ENCODE measurements around the gene EPHA1. TPM values are rescaled to one million over a fixed set of nuclear protein-coding genes. Genes with fewer than 3 reads are reported as not detected.

The EPHA1 gene
- total and polyA plus RNA-seq, 2 of the 4 experiments (the other 2 are of a cell fraction), result 0.10 TPM; not detected in 1

GRCh38 chr7:143367972-143368371 lies 40.7 kb downstream of the EPHA1 start:
- dilution Hi-C loops (cut with HindIII; ENCODE audit: low sequenced_read_pairs, unreplicated experiment), result no loop called here
- Histone ChIP-seq H3K9me3 (ENCODE audit: control insufficient read depth, insufficient read depth, low read length) (no peaks in the 10 kb centered on the region), H3K56ac (ENCODE audit: extremely low read depth, insufficient read depth, low read length) (no peak overlapping the region), H2BK120ac (ENCODE audit: low read depth, low read length) (no peak overlapping the region), H3K36me3 (ENCODE audit: control insufficient read depth, insufficient read depth, low read length) (no peaks in the 10 kb centered on the region), H2BK5ac (ENCODE audit: low read depth, low read length, poor library complexity, severe bottlenecking) (no peak overlapping the region), H3K23ac (ENCODE audit: low read depth, low read length) (no peak overlapping the region), H3K4ac (ENCODE audit: low read depth, low read length) (no peak overlapping the region), H3K9me1 (ENCODE audit: insufficient read depth, low read length) (peaks cover 3% of the 10 kb centered on the region; the same call in 1 of the 2 replicates), H4K20me1 (ENCODE audit: insufficient read depth, low read length) (no peaks in the 10 kb centered on the region), H4K91ac (ENCODE audit: insufficient read depth, low read depth, low read length) (no peak overlapping the region), H3K9ac (ENCODE audit: low read depth, low read length) (no peak overlapping the region), H2AK5ac (ENCODE audit: low read depth, low read length) (no peak overlapping the region), H3K27ac (ENCODE audit: insufficient read depth, low read length) (no peak overlapping the region), H3K18ac (ENCODE audit: low read depth, low read length) (no peak overlapping the region), H3K4me3 (ENCODE audit: insufficient read depth, low read depth, low read length) (no peak overlapping the region), H3K4me1 (ENCODE audit: control insufficient read depth, insufficient read depth, low read length) (peaks cover 4% of the 10 kb centered on the region; the same call in 1 of the 2 replicates), H2AK9ac (replicated peaks; ENCODE audit: low read depth, low read length, poor library complexity) (no peak overlapping the region), H2AFZ (replicated peaks; ENCODE audit: low read length, poor library complexity) (no peak overlapping the region), H2BK15ac (ENCODE audit: low read depth, low read length) (no peak overlapping the region), H2BK20ac (ENCODE audit: low read depth, low read length) (no peak overlapping the region), H3K27me3 (ENCODE audit: control insufficient read depth, insufficient read depth, low read length) (peaks cover 25% of the 10 kb centered on the region), H3K14ac (replicated peaks; ENCODE audit: low read depth, low read length) (no peak overlapping the region), H4K5ac (ENCODE audit: low read depth, low read length) (no peak overlapping the region), H4K8ac (ENCODE audit: low read depth in 2 of 2, low read length in 2 of 2) (no peak overlapping the region), H3K79me1 (ENCODE audit: low read depth in 1 of 2, low read length in 2 of 2) (no peaks in the 10 kb centered on the region), H3K4me2 (ENCODE audit: low read depth, low read length) (no peak overlapping the region)
- TF ChIP-seq RAD21 (IDR thresholded peaks at IDR 0.05; ENCODE audit: low read length) (no peak), SMC3 (IDR thresholded peaks at IDR 0.05; ENCODE audit: low read depth, low read length) (no peak), POLR2A (IDR thresholded peaks at IDR 0.05; ENCODE audit: low read depth, low read length) (no peak), MXI1 (IDR thresholded peaks at IDR 0.05; ENCODE audit: borderline replicate concordance, low read depth, low read length) (no peak), ELK1 (IDR thresholded peaks at IDR 0.05; ENCODE audit: borderline replicate concordance, low read depth, low read length) (no peak), MAFK (IDR thresholded peaks at IDR 0.05; ENCODE audit: low read depth, low read length) (no peak), USF2 (IDR thresholded peaks at IDR 0.05; ENCODE audit: low read depth, low read length) (no peak), MAZ (IDR thresholded peaks at IDR 0.05; ENCODE audit: borderline replicate concordance, low read depth, low read length) (no peak), RFX5 (IDR thresholded peaks at IDR 0.05; ENCODE audit: low read depth, low read length) (no peak), CHD1 (IDR thresholded peaks at IDR 0.05; ENCODE audit: low read depth, low read length) (no peak), NFE2L2 (IDR thresholded peaks at IDR 0.05; ENCODE audit: low read depth, low read length) (no peak), CEBPB (IDR thresholded peaks at IDR 0.05; ENCODE audit: low read depth, low read length) (no peak), FOS (IDR thresholded peaks at IDR 0.05; ENCODE audit: low read depth, low read length) (no peak), CTCF (conservative IDR thresholded peaks at IDR 0.05; ENCODE audit: low read depth, low read length) (no peak), BHLHE40 (IDR thresholded peaks at IDR 0.05; ENCODE audit: low read depth, low read length) (no peak), RCOR1 (IDR thresholded peaks at IDR 0.05; ENCODE audit: insufficient replicate concordance, low read length) (no peak)
- POLR2A ChIA-PET (ENCODE audit: unreplicated experiment), result no interaction called here
- DNase-seq (no peak), ATAC-seq (ENCODE audit: low read depth) (no peak)
- BruUV-seq (replicated peaks), result no TSS peak
- intact Hi-C loops (cut with micrococcal nuclease), result no loop called here
- CTCF ChIA-PET, result interaction anchor here (2.1 kb wide), 1 partner anchor 128 kb away, joined by 9 read pairs; no protein-coding TSS in a partner anchor
- 80% methylated on average over 2 of the region's 4 CpGs; no CpG with 5 or more reads in 1 of the 2 experiments for WGBS, 2 experiments (ENCODE audit: extremely low coverage in 2 of 2, insufficient read length in 1 of 2)
- in situ Hi-C loops (cut with MboI; ENCODE audit: low sequenced_read_pairs), result loop anchor here (5.0 kb wide), 1 partner anchor 71 kb away; no protein-coding TSS in a partner anchor

Measured in IMR-90 (cell line).